WERI-Rb-1 (cell line): ENCODE results near the gene MYADML2.

ENCODE experiments used
- DNase-seq: peaks from one replicate; pipeline ENCODE4 v3.0.0-alpha.2; 2020
- H3K27ac ChIP-seq: fragments of 250-450 bp; sonication (Bioruptor Pico); 2 replicates; pipeline ENCODE4 v1.5.1; 2020; ENCODE audit warnings: mild to moderate bottlenecking, moderate library complexity
- H3K27me3 ChIP-seq: fragments of 250-450 bp; sonication (Bioruptor Pico); 2 replicates; pipeline ENCODE4 v1.5.1; 2021; ENCODE audit warnings: mild to moderate bottlenecking, low read depth, moderate library complexity; ENCODE audit not compliant: insufficient read depth, severe bottlenecking
- H3K36me3 ChIP-seq: fragments of 250-450 bp; sonication (Bioruptor Pico); 2 replicates; pipeline ENCODE4 v1.5.1; 2020; ENCODE audit warnings: mild to moderate bottlenecking, moderate library complexity
- H3K4me3 ChIP-seq: 2 replicates; pipeline ENCODE4 v1.5.1; 2011; ENCODE audit warnings: low read depth, mild to moderate bottlenecking, control low read depth, low read length
- H3K9me3 ChIP-seq: fragments of 250-450 bp; sonication (Bioruptor Pico); 2 replicates; pipeline ENCODE4 v1.5.1; 2021; ENCODE audit warnings: mild to moderate bottlenecking, moderate library complexity; ENCODE audit not compliant: severe bottlenecking
- CTCF ChIP-seq: IDR thresholded peaks from 2 replicates; pipeline ENCODE4 v1.5.1; 2011; ENCODE audit warnings: low read depth, mild to moderate bottlenecking, control low read depth, inconsistent platforms, low read length

MYADML2 gene

GRCh38 chr17:81959362-81960129 is 12.5 kb upstream of the MYADML2 start:
- peak; percentile 86 for TF ChIP-seq CTCF
- no peaks in the 10 kb centered on the region for H3K9me3 ChIP-seq
- peak; percentile 84 for DNase-seq
- peaks cover 7% of the 10 kb centered on the region for H3K27me3 ChIP-seq
- peaks cover 14% of the 10 kb centered on the region; the same call in 1 of the 2 replicates for H3K36me3 ChIP-seq
- H3K27ac ChIP-seq = peak overlapping the region; percentile 58
- H3K4me3 ChIP-seq = peak overlapping the region; percentile 63

- peak; percentile 35; the same call in 1 of the 2 replicates for TF ChIP-seq CTCF
- Histone ChIP-seq H3K27ac (peak overlapping the region; percentile 58), H3K27me3 (peaks cover 7% of the 10 kb centered on the region), H3K36me3 (peaks cover 16% of the 10 kb centered on the region), H3K9me3 (no peaks in the 10 kb centered on the region), H3K4me3 (peak overlapping the region; percentile 33)
- no peak for DNase-seq
These were observed 11.8 kb upstream of the MYADML2 start for GRCh38 chr17:81958633-81959342.

- H3K27me3 ChIP-seq = peaks cover 7% of the 10 kb centered on the region
- no peak overlapping the region for H3K4me3 ChIP-seq
- no peaks in the 10 kb centered on the region for H3K9me3 ChIP-seq
- H3K36me3 ChIP-seq = peaks cover 21% of the 10 kb centered on the region
- no peak overlapping the region for H3K27ac ChIP-seq
- no peak for TF ChIP-seq CTCF
- no peak for DNase-seq
These were observed 10.8 kb upstream of the MYADML2 start for GRCh38 chr17:81957691-81958432.

- Histone ChIP-seq H3K36me3 (peaks cover 21% of the 10 kb centered on the region), H3K4me3 (no peak overlapping the region), H3K27ac (peak overlapping the region; percentile 32), H3K9me3 (no peaks in the 10 kb centered on the region), H3K27me3 (peaks cover 7% of the 10 kb centered on the region)
- DNase-seq = no peak
- no peak for TF ChIP-seq CTCF
These were observed 9.9 kb upstream of the MYADML2 start for GRCh38 chr17:81956607-81957589.
